NOMO-1 (cell line): ENCODE results near the gene LBH.
A peak's percentile ranks its signal among the peaks of the same experiment; 100 is the strongest.

Source experiments
- DNase-seq, 2 experiments: peaks; one replicate each; lab custom pipeline; 2025; ENCODE audit not compliant: unreplicated experiment in 2 of 2; lab: John Stamatoyannopoulos, UW

LBH gene

GRCh38 chr2:30231212-30231995 is at the start of gene LBH:
Gene LBH, plus strand, starts transcription at chr2:30231534. Its CDS starts 205 bp downstream, at chr2:30231739.
- peak; percentile 58 to 82 for DNase-seq

- DNase-seq: no peak
These were observed 47.3 kb upstream of the LBH start for GRCh38 chr2:30184035-30184434.

- peak; percentile 66 to 79 for DNase-seq
These were observed 46.2 kb upstream of the LBH start for GRCh38 chr2:30185178-30185577.

GRCh38 chr2:30188292-30188691 is 43.0 kb upstream of the LBH start:
- DNase-seq: no peak

- no peak for DNase-seq
These were observed 40.7 kb upstream of the LBH start for GRCh38 chr2:30190637-30191036.

- DNase-seq: no peak
These were observed 40.2 kb upstream of the LBH start for GRCh38 chr2:30191107-30191506.

GRCh38 chr2:30191819-30192271 is 39.5 kb upstream of the LBH start:
- DNase-seq: no peak

GRCh38 chr2:30192314-30192713 is 39.0 kb upstream of the LBH start:
- DNase-seq: no peak

GRCh38 chr2:30193104-30193681 is 38.1 kb upstream of the LBH start:
- DNase-seq: no peak

GRCh38 chr2:30194421-30194820 is 36.9 kb upstream of the LBH start:
- no peak for DNase-seq

- DNase-seq: no peak
These were observed 36.3 kb upstream of the LBH start for GRCh38 chr2:30195016-30195415.

GRCh38 chr2:30197570-30198192 is 33.7 kb upstream of the LBH start:
- no peak for DNase-seq

- peak; percentile 59 to 60 for DNase-seq
These were observed 29.3 kb upstream of the LBH start for GRCh38 chr2:30201990-30202389.

GRCh38 chr2:30203156-30203555 is 28.2 kb upstream of the LBH start:
- DNase-seq: no peak

- no peak for DNase-seq
These were observed 27.1 kb upstream of the LBH start for GRCh38 chr2:30204281-30204680.

- no peak for DNase-seq
These were observed 25.9 kb upstream of the LBH start for GRCh38 chr2:30205456-30205855.

GRCh38 chr2:30206461-30207430 is 24.6 kb upstream of the LBH start:
- DNase-seq: no peak

- peak; percentile 18 to 21 for DNase-seq
These were observed 22.9 kb upstream of the LBH start for GRCh38 chr2:30208453-30208852.

GRCh38 chr2:30209227-30209626 is 22.1 kb upstream of the LBH start:
- DNase-seq: no peak

GRCh38 chr2:30213326-30213725 is 18.0 kb upstream of the LBH start:
- no peak for DNase-seq
